Panc1 (cell line): Measurements from ENCODE around the gene GALP. TPM values are rescaled to one million over a fixed set of nuclear protein-coding genes. Genes with fewer than 3 reads are reported as not detected.

Experiments
- ATAC-seq: fragments of 200-7000 bp; cut with Tn5 transposase; 2 replicates; pipeline ENCODE4 v1.9.1; 2020; ENCODE audit warnings: mild to moderate bottlenecking, moderate library complexity
- BruUV-seq: library from RNA; stranded (reverse); fragments of 400-500 nt; replicated peaks from 2 replicates; lab custom pipeline; 2021; lab: Mats Ljungman, UMichigan
- CTCF ChIA-PET: fragments of 300-600 bp; sonication (Branson Sonifier 250); formaldehyde crosslinking; loops from one replicate; lab custom pipeline; 2022; ENCODE audit warnings: antibody characterized with exemption; lab: Charles Lee
- POLR2A ChIA-PET: fragments of 300-600 bp; sonication (Branson Sonifier 250); formaldehyde crosslinking; loops from one replicate; lab custom pipeline; 2022; ENCODE audit warnings: antibody characterized with exemption; lab: Charles Lee
- DNase-seq: peaks from one replicate; pipeline ENCODE4 v3.0.0-alpha.2; 2010; ENCODE audit warnings: low read depth, low spot score
- H3K27ac ChIP-seq: 2 replicates; pipeline ENCODE4 v1.5.1; 2011; ENCODE audit warnings: mild to moderate bottlenecking, low read length, inconsistent platforms
- H3K27me3 ChIP-seq: fragments of 200-500 bp; sonication (Bioruptor generic); 2 replicates; pipeline ENCODE4 v1.6.0; 2014; ENCODE audit warnings: low read length, inconsistent platforms; ENCODE audit not compliant: control insufficient read depth, insufficient read depth
- H3K36me3 ChIP-seq: fragments of 200-500 bp; sonication (Bioruptor generic); 2 replicates; pipeline ENCODE4 v1.5.1; 2014; ENCODE audit warnings: inconsistent platforms, mild to moderate bottlenecking, low read length, moderate library complexity; ENCODE audit not compliant: control insufficient read depth, insufficient read depth
- H3K4me1 ChIP-seq: 2 replicates; pipeline ENCODE4 v1.5.1; 2011; ENCODE audit warnings: inconsistent platforms, mild to moderate bottlenecking, low read length, moderate library complexity; ENCODE audit not compliant: control insufficient read depth, insufficient read depth
- H3K4me3 ChIP-seq, 2 experiments: 2 replicates each; pipeline ENCODE4 v1.5.1; 2011 to 2012; ENCODE audit warnings: low read depth in 2 of 2, low read length in 2 of 2, mild to moderate bottlenecking in 2 of 2, inconsistent platforms in 1 of 2, moderate library complexity in 1 of 2
- H3K9me3 ChIP-seq: fragments of 200-500 bp; sonication (Bioruptor generic); 2 replicates; pipeline ENCODE4 v1.5.1; 2014; ENCODE audit warnings: low read depth, mild to moderate bottlenecking, inconsistent platforms, low read length, moderate library complexity; ENCODE audit not compliant: control insufficient read depth, insufficient read depth
- POLR2AphosphoS5 ChIP-seq: IDR thresholded peaks from 2 replicates; pipeline ENCODE4 v1.6.1; 2012; ENCODE audit warnings: mild to moderate bottlenecking, low read depth, low read length, moderate library complexity
- SIN3A ChIP-seq: IDR thresholded peaks from 2 replicates; pipeline ENCODE4 v1.6.1; 2012; ENCODE audit warnings: low read depth, mild to moderate bottlenecking, low read length, moderate library complexity, borderline replicate concordance; ENCODE audit not compliant: insufficient read depth
- TCF7L2 ChIP-seq: IDR thresholded peaks from 2 replicates; pipeline ENCODE4 v1.6.1; 2011; ENCODE audit warnings: mild to moderate bottlenecking, low read depth, low read length, inconsistent platforms
- in situ Hi-C: cut with HindIII; loops from 2 replicates; pipeline ENCODE4 v1.10.0; 2016; ENCODE audit warnings: low sequenced_read_pairs, low pct_unique_long_range_greater_than_20kb
- intact Hi-C: fragments of 100-400 bp; cut with micrococcal nuclease; formaldehyde crosslinking; loops from one replicate; pipeline ENCODE4 v1.10.0; 2022; ENCODE audit not compliant: unreplicated experiment
- total RNA-seq: library from RNA; stranded (reverse); gene quantifications from one replicate; pipeline ENCODE4 v1.2.1, GENCODE V29; 2021; ENCODE audit not compliant: unreplicated experiment
- TF ChIP-seq, protein P1 (sequence below): fragments of 450-650 bp; IDR thresholded peaks from 2 replicates; pipeline ENCODE4 v1.5.1; 2017; ENCODE audit warnings: mild to moderate bottlenecking
- TF ChIP-seq, protein P2 (sequence below), 2 experiments: IDR thresholded peaks; 2 replicates each; pipeline ENCODE4 v1.6.1; 2011 to 2012; ENCODE audit warnings: low read depth in 2 of 2, control low read depth in 1 of 2, low read length in 1 of 2, mild to moderate bottlenecking in 1 of 2, moderate library complexity in 1 of 2; ENCODE audit not compliant: insufficient read depth in 1 of 2

The GALP gene
- total RNA-seq, 1 experiment from 2014 or later = not detected

DNA sequence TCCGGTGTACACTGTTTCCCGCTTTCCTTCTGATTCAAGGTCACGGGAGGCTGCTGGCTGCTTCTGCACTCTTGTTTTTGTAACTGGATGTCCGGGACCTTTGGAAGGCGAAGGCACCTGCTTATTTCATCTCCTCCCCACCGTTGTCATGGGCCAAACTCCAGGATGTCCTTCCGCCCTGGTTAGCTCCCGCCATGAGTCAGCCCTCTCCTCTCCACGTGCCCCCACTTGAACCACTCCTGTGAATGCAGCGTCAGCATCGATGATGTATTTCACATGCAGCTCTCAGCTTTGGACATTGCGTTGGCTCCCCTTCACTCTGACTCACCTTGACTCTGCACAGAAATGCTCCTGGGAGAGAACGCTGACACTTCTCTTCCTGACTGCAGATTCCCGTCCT lies 5.5 kb upstream of the GALP start:
- BruUV-seq = no TSS peak
- ATAC-seq (no peak), DNase-seq (peak; percentile 39)
- TF ChIP-seq POLR2AphosphoS5 (no peak), SIN3A (no peak), TCF7L2 (no peak)
- TF ChIP-seq, protein P1, sequence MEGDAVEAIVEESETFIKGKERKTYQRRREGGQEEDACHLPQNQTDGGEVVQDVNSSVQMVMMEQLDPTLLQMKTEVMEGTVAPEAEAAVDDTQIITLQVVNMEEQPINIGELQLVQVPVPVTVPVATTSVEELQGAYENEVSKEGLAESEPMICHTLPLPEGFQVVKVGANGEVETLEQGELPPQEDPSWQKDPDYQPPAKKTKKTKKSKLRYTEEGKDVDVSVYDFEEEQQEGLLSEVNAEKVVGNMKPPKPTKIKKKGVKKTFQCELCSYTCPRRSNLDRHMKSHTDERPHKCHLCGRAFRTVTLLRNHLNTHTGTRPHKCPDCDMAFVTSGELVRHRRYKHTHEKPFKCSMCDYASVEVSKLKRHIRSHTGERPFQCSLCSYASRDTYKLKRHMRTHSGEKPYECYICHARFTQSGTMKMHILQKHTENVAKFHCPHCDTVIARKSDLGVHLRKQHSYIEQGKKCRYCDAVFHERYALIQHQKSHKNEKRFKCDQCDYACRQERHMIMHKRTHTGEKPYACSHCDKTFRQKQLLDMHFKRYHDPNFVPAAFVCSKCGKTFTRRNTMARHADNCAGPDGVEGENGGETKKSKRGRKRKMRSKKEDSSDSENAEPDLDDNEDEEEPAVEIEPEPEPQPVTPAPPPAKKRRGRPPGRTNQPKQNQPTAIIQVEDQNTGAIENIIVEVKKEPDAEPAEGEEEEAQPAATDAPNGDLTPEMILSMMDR = no peak
- ChIA-PET POLR2A (no interaction called here), CTCF (interaction anchor here (0.6 kb wide), 1 partner anchor 62 kb away, joined by 3 read pairs; no protein-coding TSS in a partner anchor)
- Histone ChIP-seq H3K4me3 (no peak overlapping the region), H3K27ac (no peak overlapping the region), H3K36me3 (no peaks in the 10 kb centered on the region), H3K9me3 (no peaks in the 10 kb centered on the region), H3K4me1 (no peaks in the 10 kb centered on the region), H3K27me3 (no peaks in the 10 kb centered on the region)
- intact Hi-C loops = loop anchor here (2.0 kb wide), 1 partner anchor 93 kb away; no protein-coding TSS in a partner anchor
- in situ Hi-C loops = no loop called here

DNA sequence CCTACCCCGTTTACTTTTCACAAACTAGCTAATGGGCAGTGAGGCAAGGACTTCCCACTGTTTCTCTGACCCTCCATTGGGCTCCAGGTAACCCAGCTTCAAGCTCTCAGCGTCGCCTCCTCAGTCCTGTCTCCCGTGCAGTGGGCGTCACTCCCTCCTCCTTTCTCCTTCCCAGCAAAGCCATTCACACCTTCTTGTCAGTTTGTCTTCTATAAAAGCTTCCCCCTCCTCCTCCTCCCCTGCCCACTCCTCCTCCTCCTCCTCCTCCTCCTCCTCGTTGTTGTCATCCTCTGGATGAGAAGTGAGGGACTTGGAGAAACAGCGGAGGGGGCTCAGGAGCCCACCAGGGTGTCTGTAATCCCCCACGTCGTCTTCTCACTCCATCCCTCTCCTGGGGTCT lies 1.7 kb upstream of the GALP start:
- no peaks in the 10 kb centered on the region for H3K36me3 ChIP-seq
- no peak for ATAC-seq
- TF ChIP-seq, protein P2, sequence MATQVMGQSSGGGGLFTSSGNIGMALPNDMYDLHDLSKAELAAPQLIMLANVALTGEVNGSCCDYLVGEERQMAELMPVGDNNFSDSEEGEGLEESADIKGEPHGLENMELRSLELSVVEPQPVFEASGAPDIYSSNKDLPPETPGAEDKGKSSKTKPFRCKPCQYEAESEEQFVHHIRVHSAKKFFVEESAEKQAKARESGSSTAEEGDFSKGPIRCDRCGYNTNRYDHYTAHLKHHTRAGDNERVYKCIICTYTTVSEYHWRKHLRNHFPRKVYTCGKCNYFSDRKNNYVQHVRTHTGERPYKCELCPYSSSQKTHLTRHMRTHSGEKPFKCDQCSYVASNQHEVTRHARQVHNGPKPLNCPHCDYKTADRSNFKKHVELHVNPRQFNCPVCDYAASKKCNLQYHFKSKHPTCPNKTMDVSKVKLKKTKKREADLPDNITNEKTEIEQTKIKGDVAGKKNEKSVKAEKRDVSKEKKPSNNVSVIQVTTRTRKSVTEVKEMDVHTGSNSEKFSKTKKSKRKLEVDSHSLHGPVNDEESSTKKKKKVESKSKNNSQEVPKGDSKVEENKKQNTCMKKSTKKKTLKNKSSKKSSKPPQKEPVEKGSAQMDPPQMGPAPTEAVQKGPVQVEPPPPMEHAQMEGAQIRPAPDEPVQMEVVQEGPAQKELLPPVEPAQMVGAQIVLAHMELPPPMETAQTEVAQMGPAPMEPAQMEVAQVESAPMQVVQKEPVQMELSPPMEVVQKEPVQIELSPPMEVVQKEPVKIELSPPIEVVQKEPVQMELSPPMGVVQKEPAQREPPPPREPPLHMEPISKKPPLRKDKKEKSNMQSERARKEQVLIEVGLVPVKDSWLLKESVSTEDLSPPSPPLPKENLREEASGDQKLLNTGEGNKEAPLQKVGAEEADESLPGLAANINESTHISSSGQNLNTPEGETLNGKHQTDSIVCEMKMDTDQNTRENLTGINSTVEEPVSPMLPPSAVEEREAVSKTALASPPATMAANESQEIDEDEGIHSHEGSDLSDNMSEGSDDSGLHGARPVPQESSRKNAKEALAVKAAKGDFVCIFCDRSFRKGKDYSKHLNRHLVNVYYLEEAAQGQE (IDR thresholded peaks at IDR 0.05; ENCODE audit: insufficient read depth in 1 of 2, low read depth in 2 of 2, low read length in 1 of 2) = no peak
- TF ChIP-seq SIN3A (no peak), TCF7L2 (no peak), POLR2AphosphoS5 (no peak)
- no peaks in the 10 kb centered on the region for H3K4me1 ChIP-seq
- no TSS peak for BruUV-seq
- H3K9me3 ChIP-seq = no peaks in the 10 kb centered on the region
- CTCF ChIA-PET = interaction anchor here (0.5 kb wide), 1 partner anchor 64 kb away, joined by 6 read pairs; no protein-coding TSS in a partner anchor
- DNase-seq = no peak
- no peaks in the 10 kb centered on the region for H3K27me3 ChIP-seq
- in situ Hi-C loops = no loop called here
- POLR2A ChIA-PET = no interaction called here
- intact Hi-C loops = no loop called here
- H3K27ac ChIP-seq = no peak overlapping the region
- H3K4me3 ChIP-seq = no peak overlapping the region

DNA sequence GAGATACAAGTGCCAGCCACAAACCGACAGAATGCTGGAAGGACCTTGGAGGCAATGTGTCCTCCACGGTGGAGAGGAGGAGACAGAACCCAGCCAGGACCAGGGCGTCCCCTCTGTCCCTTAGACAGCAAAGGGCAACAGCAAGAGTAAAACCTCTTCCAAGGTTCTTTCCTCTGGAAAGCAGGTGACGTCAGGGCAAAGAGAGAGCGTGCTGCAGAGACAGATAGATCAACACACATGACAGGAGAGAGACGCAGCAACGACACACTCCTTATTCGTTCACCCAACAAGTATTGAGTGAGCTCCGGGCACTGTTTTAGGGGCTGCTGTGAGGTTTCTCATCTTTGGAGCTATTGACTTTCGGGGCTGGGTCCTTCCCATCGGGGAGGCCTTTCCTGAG lies 1.3 kb upstream of the GALP start:
- intact Hi-C loops (no loop called here), in situ Hi-C loops (no loop called here)
- Histone ChIP-seq H3K4me3 (no peak overlapping the region), H3K27me3 (no peaks in the 10 kb centered on the region), H3K27ac (no peak overlapping the region), H3K9me3 (no peaks in the 10 kb centered on the region), H3K4me1 (no peaks in the 10 kb centered on the region), H3K36me3 (no peaks in the 10 kb centered on the region)
- DNase-seq = no peak
- BruUV-seq = no TSS peak
- no peak for TF ChIP-seq TCF7L2
- TF ChIP-seq, protein P1 = no peak
- TF ChIP-seq SIN3A = no peak
- no peak for TF ChIP-seq POLR2AphosphoS5
- TF ChIP-seq, protein P2 (IDR thresholded peaks at IDR 0.05; ENCODE audit: insufficient read depth in 1 of 2, low read depth in 2 of 2, low read length in 1 of 2) = no peak
- CTCF ChIA-PET = interaction anchor here (0.5 to 0.8 kb wide), 3 partner anchors 13 to 102 kb away, joined by 3 to 6 read pairs (median 3); no protein-coding TSS in a partner anchor
- peak; percentile 42; the same call in 1 of the 2 replicates for ATAC-seq
- POLR2A ChIA-PET = no interaction called here
